Skeletal muscle tissue (tissue), 4 donors: ENCODE data around the gene ITGA6. TPM values are rescaled to one million over a fixed set of nuclear protein-coding genes. Genes with fewer than 3 reads are reported as not detected.

Experiments
- H3K27ac ChIP-seq: one replicate; pipeline ENCODE4 v1.7.0; 2013; ENCODE audit warnings: mild to moderate bottlenecking, low read depth, low read length, inconsistent platforms
- H3K27me3 ChIP-seq, 3 donors: one replicate each; pipeline ENCODE4 v1.7.0; 2013; ENCODE audit warnings: low read length in 3 of 3; ENCODE audit not compliant: control insufficient read depth in 3 of 3, insufficient read depth in 3 of 3
- H3K36me3 ChIP-seq, 3 donors: one replicate each; pipeline ENCODE4 v1.7.0; 2013; ENCODE audit warnings: low read length in 3 of 3; ENCODE audit not compliant: control insufficient read depth in 3 of 3, insufficient read depth in 3 of 3
- H3K4me1 ChIP-seq, 3 donors: one replicate each; pipeline ENCODE4 v1.7.0; 2013; ENCODE audit warnings: low read length in 3 of 3, mild to moderate bottlenecking in 3 of 3; ENCODE audit not compliant: control insufficient read depth in 3 of 3, insufficient read depth in 3 of 3
- H3K4me3 ChIP-seq, 3 donors: one replicate each; pipeline ENCODE4 v1.7.0; 2013; ENCODE audit warnings: low read length in 3 of 3
- H3K9ac ChIP-seq, 3 donors: one replicate each; pipeline ENCODE4 v1.7.0; 2013; ENCODE audit warnings: low read length in 3 of 3, mild to moderate bottlenecking in 3 of 3, moderate library complexity in 2 of 3, low read depth in 1 of 3
- H3K9me3 ChIP-seq, 3 donors: one replicate each; pipeline ENCODE4 v1.7.0; 2013; ENCODE audit warnings: low read length in 3 of 3; ENCODE audit not compliant: control insufficient read depth in 3 of 3
- total RNA-seq: library from RNA; depleted of rRNA; stranded (reverse); fragments of >200 nt; gene quantifications from one replicate; pipeline ENCODE4 v1.2.3, GENCODE V29; 2014
- donor health status: Osteomylitis.

ITGA6 gene
- total RNA-seq, 1 donor from 2014 or later, result 83.5 TPM

DNA sequence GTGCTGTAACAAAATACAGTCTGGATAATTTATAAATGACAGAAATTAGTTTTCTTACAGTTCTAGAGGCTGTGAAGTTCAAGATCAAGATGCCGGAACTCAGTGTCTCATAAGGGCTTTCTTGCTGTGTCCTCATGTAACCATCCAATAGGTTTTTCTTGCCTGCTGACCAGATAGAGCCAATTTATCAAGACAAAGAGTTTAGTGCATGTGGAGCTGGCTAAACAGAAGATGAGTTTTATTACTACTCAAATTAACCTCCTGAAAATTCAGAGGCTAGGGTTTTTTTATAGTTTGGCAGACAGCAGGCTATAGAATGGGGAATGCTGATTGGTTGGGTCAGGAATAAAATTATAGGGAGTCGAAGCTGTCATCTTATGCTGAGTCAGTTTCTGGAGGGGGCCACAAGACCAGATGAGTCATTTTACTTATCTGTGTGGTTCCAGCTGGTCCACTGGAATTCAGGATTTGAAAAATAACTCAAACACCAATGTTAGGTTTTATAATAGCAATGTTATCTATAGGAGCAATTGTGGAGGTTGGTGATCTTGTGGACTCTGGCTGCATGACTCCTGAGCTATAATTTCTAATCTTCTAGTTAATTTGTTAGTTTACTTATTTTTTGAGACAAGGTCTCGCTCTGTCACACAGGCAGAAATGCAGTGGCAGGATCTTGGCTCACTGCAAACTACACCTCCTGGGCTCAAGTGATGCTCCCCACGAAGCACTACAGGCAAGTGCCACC is 125.3 kb downstream of the ITGA6 start:
- Histone ChIP-seq H3K9me3 (no peaks in the 10 kb centered on the region), H3K4me1 (peaks cover 5 to 14% (median 9%) of the 10 kb centered on the region in 3 donors), H3K36me3 (no peaks in the 10 kb centered on the region), H3K4me3 (no peak overlapping the region), H3K27ac (no peak overlapping the region), H3K9ac (no peak overlapping the region), H3K27me3 (no peaks in the 10 kb centered on the region)

DNA sequence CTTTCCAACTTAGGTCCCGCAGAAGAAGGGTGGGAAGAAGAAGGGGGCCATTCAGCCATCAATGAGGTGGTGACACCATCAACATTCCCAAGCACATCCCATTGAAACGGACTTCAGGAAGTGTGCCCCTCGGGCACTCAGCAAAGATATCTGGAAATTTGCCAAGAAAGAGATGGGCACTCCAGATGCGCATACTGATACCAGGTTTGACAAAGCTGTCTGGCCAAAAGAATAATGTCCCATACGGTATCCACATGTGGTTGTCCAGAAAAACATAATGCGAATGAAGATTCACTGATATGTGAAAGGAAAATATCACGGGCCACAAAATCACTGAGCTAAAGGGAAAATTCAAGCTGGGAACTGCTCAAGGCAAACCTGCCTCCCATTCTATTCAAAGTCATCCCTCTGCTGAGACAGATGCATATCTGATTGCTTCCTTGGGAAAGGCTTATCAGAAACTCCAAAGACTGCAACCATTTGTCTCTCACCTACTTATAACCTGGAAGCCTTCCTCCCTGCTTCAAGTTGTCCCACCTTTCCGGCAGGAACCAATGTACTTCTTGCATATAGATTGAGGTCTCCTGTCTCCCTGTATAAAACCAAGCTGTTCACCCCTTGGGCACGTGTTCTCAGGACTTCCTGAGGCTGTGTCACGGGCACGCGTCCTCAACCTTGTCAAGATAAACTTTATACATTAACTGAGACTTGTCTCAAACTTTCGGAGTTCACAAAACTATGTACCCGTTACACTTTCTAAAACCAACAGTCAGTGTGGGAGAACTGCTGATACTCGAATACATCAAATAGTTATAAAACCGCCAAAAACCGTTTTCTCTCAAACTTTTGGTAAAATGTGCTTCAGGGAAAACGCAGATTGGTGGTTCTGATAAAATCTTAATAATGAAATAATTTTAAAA is 127.2 kb downstream of the ITGA6 start:
- Histone ChIP-seq H3K9ac (peak overlapping the region in 2 of 3 donors; percentile 75 to 87), H3K9me3 (no peaks in the 10 kb centered on the region), H3K4me1 (peaks cover 5 to 14% (median 9%) of the 10 kb centered on the region in 3 donors), H3K4me3 (peak overlapping the region in 2 of 3 donors; percentile 92 to 94), H3K27me3 (no peaks in the 10 kb centered on the region), H3K36me3 (no peaks in the 10 kb centered on the region), H3K27ac (peak overlapping the region; percentile 87)

DNA sequence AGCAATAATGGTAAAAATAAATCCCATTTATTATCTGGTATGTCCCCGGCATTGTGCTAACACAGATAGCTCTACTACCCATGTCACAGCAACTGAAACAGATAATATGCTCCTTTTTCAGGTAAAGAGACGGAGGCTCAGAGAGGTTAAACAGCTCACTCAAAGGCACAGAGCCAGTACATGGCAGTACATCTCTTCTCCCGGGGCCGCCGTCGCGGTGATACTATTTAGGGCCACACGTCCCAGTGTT is 127.8 kb downstream of the ITGA6 start:
- peaks cover 5 to 14% (median 9%) of the 10 kb centered on the region in 3 donors for H3K4me1 ChIP-seq
- H3K27ac ChIP-seq, result peak overlapping the region; percentile 87

More for the DNA sequence above, 127.8 kb downstream of the ITGA6 start:
- Histone ChIP-seq H3K36me3 (no peaks in the 10 kb centered on the region), H3K4me3 (peak overlapping the region; percentile 92 to 94 (median 94)), H3K9me3 (no peaks in the 10 kb centered on the region), H3K27me3 (no peaks in the 10 kb centered on the region), H3K9ac (peak overlapping the region; percentile 55 to 87 (median 75))

Other genes with a start within 250 kb of the ITGA6 start
- 9.4 TPM for gene PDK1, start 128.5 kb downstream of the ITGA6 start, total RNA-seq